Peyer's patch (tissue), 4 donors: ENCODE results near the gene KIF26B. TPM values are rescaled to one million over a fixed set of nuclear protein-coding genes. Genes with fewer than 3 reads are reported as not detected.

Experiments
- DNase-seq, 3 donors: peaks; one replicate each; pipeline ENCODE4 v3.0.0-alpha.2; 2017 to 2019
- H3K27ac ChIP-seq, 4 donors: fragments of 200-600 bp; sonication (generic); one replicate each; pipeline ENCODE4 v1.5.1; 2016 to 2019
- H3K27me3 ChIP-seq, 2 donors: fragments of 200-600 bp; sonication (generic); one replicate each; pipeline ENCODE4 v1.5.1; 2019
- H3K36me3 ChIP-seq, 3 donors: fragments of 200-600 bp; sonication (generic); one replicate each; pipeline ENCODE4 v1.5.1; 2016 to 2019
- H3K4me1 ChIP-seq, 4 donors: fragments of 200-600 bp; sonication (generic); one replicate each; pipeline ENCODE4 v1.5.1; 2016 to 2019
- H3K4me3 ChIP-seq, 4 donors: fragments of 200-600 bp; sonication (generic); 1 replicate in 3 of 4; 2 replicates in 1 of 4; pipeline ENCODE4 v1.5.1; 2016 to 2019; ENCODE audit warnings: mild to moderate bottlenecking in 1 of 4
- H3K9me3 ChIP-seq, 4 donors: fragments of 200-600 bp; sonication (generic); one replicate each; pipeline ENCODE4 v1.5.1; 2016 to 2019; ENCODE audit warnings: mild to moderate bottlenecking in 1 of 4
- POLR2A ChIP-seq, 2 donors: fragments of 450-650 bp; IDR thresholded peaks; one replicate each; pipeline ENCODE4 v1.5.1; 2017; ENCODE audit warnings: antibody characterized with exemption in 2 of 2, mild to moderate bottlenecking in 2 of 2, moderate library complexity in 2 of 2
- total RNA-seq, 4 donors: library from RNA; depleted of rRNA; stranded (reverse); fragments of >200 nt; gene quantifications; one replicate each; pipeline ENCODE4 v1.1.0, GENCODE V29; 2016
- TF ChIP-seq, protein P1 (sequence below), 6 experiments: fragments of 450-650 bp in 4 of 6; fragments of 200-600 bp in 2 of 6; sonication (generic) in 1 of 6; IDR thresholded peaks; one replicate each; pipeline ENCODE4 v1.5.1; 2017 to 2019; ENCODE audit warnings: antibody characterized with exemption in 6 of 6, mild to moderate bottlenecking in 3 of 6, moderate library complexity in 1 of 6

KIF26B gene
- total RNA-seq, 4 donors from 2014 or later, result 0.70 to 1.6 (median 1.1) TPM

DNA sequence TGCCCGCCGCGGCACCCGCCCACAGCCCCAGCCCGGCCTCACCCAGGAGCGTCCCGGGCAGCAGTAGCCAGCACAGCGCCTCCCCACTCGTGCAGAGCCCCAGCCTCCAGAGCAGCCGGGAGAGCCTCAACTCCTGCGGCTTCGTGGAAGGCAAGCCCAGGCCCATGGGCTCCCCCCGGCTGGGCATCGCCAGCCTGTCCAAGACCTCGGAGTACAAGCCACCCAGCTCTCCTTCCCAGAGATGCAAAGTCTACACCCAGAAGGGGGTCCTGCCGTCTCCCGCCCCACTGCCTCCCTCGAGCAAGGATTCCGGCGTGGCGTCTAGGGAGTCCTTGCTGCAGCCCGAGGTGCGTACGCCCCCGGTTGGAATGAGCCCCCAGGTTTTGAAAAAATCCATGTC is 531.2 kb downstream of the KIF26B start:
- Histone ChIP-seq H3K36me3 (no peaks in the 10 kb centered on the region), H3K27me3 (no peaks in the 10 kb centered on the region), H3K4me3 (no peak overlapping the region), H3K4me1 (no peaks in the 10 kb centered on the region), H3K9me3 (no peaks in the 10 kb centered on the region), H3K27ac (no peak overlapping the region)
- no peak for DNase-seq
- no peak for TF ChIP-seq POLR2A (IDR thresholded peaks at IDR 0.05)
- TF ChIP-seq, protein P1, sequence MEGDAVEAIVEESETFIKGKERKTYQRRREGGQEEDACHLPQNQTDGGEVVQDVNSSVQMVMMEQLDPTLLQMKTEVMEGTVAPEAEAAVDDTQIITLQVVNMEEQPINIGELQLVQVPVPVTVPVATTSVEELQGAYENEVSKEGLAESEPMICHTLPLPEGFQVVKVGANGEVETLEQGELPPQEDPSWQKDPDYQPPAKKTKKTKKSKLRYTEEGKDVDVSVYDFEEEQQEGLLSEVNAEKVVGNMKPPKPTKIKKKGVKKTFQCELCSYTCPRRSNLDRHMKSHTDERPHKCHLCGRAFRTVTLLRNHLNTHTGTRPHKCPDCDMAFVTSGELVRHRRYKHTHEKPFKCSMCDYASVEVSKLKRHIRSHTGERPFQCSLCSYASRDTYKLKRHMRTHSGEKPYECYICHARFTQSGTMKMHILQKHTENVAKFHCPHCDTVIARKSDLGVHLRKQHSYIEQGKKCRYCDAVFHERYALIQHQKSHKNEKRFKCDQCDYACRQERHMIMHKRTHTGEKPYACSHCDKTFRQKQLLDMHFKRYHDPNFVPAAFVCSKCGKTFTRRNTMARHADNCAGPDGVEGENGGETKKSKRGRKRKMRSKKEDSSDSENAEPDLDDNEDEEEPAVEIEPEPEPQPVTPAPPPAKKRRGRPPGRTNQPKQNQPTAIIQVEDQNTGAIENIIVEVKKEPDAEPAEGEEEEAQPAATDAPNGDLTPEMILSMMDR (IDR thresholded peaks at IDR 0.05), result no peak

DNA sequence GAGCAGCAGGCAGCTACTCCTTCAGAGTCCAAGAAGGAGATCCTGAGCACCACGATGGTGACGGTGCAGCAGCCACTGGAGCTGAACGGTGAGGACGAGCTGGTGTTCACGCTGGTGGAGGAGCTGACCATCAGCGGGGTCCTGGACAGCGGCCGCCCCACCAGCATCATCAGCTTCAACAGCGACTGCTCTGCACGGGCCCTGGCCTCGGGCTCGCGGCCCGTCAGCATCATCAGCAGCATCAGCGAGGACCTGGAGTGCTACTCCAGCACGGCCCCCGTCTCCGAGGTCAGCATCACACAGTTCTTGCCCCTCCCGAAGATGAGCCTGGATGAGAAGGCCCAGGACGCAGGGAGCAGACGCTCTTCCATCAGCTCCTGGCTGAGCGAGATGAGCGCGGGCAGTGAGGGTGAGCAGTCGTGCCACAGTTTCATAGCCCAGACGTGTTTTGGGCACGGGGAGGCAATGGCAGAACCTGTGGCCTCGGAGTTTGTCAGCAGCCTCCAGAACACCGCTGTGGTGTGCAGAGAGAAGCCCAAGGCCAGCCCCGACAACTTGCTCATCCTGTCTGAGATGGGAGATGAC is 531.8 kb downstream of the KIF26B start:
- Histone ChIP-seq H3K9me3 (no peaks in the 10 kb centered on the region), H3K27ac (no peak overlapping the region), H3K27me3 (no peaks in the 10 kb centered on the region), H3K4me1 (no peaks in the 10 kb centered on the region), H3K36me3 (no peaks in the 10 kb centered on the region), H3K4me3 (no peak overlapping the region)
- TF ChIP-seq, protein P1 (IDR thresholded peaks at IDR 0.05), result no peak
- peak in 1 of 3 donors; percentile 33 for DNase-seq

DNA sequence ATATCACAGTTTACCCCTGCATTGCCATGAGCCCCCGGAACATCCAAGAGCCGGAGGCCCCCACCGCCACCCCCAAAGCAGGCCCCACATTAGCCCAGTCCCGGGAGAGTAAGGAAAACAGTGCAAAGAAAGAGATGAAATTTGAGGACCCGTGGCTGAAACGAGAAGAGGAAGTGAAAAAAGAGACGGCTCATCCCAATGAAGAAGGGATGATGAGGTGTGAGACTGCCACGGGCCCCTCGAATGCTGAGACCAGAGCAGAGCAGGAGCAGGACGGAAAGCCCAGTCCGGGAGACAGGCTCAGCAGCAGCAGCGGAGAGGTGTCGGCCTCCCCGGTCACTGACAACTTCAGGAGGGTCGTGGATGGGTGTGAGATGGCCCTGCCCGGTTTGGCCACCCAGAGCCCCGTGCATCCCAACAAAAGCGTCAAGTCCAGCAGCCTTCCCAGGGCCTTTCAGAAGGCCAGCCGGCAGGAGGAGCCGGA is 532.4 kb downstream of the KIF26B start:
- Histone ChIP-seq H3K36me3 (no peaks in the 10 kb centered on the region), H3K4me1 (no peaks in the 10 kb centered on the region), H3K27ac (no peak overlapping the region), H3K27me3 (no peaks in the 10 kb centered on the region), H3K9me3 (no peaks in the 10 kb centered on the region), H3K4me3 (no peak overlapping the region)
- TF ChIP-seq, protein P1 (IDR thresholded peaks at IDR 0.05), result no peak
- TF ChIP-seq POLR2A (IDR thresholded peaks at IDR 0.05), result no peak
- no peak for DNase-seq

DNA sequence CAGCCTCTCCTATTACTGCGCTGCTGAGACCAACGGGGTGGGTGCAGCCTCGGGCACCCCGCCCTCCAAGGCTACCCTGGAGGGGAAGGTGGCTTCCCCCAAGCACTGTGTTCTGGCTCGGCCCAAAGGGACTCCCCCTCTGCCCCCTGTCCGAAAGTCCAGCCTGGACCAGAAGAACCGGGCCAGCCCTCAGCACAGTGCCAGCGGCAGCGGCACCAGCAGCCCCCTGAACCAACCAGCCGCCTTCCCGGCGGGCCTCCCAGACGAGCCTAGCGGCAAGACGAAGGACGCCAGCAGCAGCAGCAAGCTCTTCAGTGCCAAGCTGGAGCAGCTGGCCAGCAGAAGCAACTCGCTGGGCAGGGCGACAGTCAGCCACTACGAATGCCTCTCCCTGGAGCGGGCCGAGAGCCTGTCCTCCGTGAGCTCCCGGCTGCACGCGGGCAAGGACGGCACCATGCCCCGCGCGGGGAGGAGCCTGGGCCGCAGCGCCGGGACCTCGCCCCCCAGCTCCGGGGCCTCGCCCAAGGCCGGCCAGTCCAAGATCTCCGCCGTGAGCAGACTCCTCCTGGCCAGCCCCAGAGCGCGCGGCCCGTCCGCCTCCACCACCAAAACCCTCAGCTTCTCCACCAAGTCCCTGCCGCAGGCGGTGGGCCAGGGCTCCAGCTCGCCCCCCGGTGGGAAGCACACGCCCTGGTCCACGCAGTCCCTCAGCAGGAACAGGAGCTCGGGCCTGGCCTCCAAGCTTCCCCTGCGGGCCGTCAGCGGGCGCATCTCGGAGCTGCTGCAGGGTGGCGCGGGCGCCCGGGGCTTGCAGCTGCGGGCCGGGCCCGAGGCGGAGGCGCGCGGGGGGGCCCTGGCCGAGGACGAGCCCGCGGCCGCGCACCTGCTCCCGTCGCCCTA is 533.1 kb downstream of the KIF26B start:
- Histone ChIP-seq H3K27me3 (no peaks in the 10 kb centered on the region), H3K9me3 (no peaks in the 10 kb centered on the region), H3K4me1 (no peaks in the 10 kb centered on the region), H3K4me3 (no peak overlapping the region), H3K36me3 (no peaks in the 10 kb centered on the region), H3K27ac (no peak overlapping the region)
- no peak for DNase-seq
- no peak for TF ChIP-seq POLR2A (IDR thresholded peaks at IDR 0.05)
- TF ChIP-seq, protein P1 (IDR thresholded peaks at IDR 0.05), result no peak

DNA sequence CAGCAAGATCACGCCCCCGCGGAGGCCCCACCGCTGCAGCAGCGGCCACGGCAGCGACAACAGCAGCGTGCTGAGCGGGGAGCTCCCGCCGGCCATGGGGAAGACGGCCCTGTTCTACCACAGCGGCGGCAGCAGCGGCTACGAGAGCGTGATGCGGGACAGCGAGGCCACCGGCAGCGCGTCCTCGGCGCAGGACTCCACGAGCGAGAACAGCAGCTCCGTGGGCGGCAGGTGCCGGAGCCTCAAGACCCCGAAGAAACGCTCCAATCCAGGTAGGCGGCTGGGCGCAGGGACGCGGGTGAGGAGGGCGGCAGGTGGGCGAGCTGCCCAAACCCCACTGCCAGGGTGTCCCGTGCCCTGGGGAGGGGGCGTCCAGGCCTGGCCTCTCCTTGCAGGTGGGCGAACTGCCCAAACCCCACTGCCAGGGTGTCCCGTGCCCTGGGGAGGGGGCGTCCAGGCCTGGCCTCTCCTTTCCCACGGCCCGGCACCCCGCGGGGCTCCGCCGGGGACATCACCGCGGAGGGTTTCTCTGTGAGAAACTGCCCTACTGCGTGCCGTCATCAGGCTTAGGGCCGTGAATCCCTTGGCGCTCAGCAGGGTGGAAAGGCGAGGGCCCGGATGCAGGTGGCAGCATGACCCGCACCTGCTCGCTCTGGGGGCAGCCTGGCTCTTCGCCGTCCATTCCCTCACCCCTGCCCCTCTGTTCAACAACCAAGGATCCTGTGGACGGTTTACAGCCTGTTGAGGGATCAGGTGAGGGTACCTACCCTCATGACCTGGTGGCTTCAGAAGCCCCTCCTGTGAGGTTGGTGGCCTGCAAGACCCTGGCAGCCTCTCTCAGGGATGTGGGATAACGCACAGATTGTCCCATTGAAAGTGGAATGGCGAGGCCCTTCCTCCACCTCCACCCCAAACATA is 534.0 kb downstream of the KIF26B start:
- H3K27ac ChIP-seq, result no peak overlapping the region
- TF ChIP-seq, protein P1 (IDR thresholded peaks at IDR 0.05), result no peak
- TF ChIP-seq POLR2A (IDR thresholded peaks at IDR 0.05), result no peak
- no peaks in the 10 kb centered on the region for H3K9me3 ChIP-seq
- DNase-seq, result peak in 1 of 3 donors; percentile 11
- H3K27me3 ChIP-seq, result no peaks in the 10 kb centered on the region
- no peaks in the 10 kb centered on the region for H3K4me1 ChIP-seq
- H3K36me3 ChIP-seq, result no peaks in the 10 kb centered on the region
- H3K4me3 ChIP-seq, result no peak overlapping the region
